ENCODE measurements around the gene B4GALT5.

DNA sequence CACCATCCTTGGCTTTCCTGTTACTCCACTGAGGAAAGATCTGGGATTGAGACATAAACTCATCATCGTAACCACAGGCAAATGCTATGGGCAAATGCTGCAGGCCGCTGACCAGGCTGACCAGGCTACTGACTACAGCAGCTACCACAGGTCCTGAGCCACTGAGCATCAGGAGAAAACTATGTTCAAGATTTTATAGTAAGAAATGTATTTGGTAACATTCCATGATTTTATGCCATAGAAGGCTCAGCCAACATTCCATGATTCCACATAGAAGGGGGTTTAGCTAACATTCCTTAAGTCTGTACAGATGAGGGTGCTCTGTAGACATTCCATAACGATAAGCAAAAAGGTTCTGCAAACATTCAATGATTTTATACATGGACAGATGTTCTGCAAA lies 16.1 kb upstream of the B4GALT5 start:
- TF ChIP-seq, protein P1, sequence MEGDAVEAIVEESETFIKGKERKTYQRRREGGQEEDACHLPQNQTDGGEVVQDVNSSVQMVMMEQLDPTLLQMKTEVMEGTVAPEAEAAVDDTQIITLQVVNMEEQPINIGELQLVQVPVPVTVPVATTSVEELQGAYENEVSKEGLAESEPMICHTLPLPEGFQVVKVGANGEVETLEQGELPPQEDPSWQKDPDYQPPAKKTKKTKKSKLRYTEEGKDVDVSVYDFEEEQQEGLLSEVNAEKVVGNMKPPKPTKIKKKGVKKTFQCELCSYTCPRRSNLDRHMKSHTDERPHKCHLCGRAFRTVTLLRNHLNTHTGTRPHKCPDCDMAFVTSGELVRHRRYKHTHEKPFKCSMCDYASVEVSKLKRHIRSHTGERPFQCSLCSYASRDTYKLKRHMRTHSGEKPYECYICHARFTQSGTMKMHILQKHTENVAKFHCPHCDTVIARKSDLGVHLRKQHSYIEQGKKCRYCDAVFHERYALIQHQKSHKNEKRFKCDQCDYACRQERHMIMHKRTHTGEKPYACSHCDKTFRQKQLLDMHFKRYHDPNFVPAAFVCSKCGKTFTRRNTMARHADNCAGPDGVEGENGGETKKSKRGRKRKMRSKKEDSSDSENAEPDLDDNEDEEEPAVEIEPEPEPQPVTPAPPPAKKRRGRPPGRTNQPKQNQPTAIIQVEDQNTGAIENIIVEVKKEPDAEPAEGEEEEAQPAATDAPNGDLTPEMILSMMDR (IDR thresholded peaks at IDR 0.05; ENCODE audit: low read depth, low read length), result no peak
- TF ChIP-seq EZH2phosphoT487 (IDR thresholded peaks at IDR 0.05; ENCODE audit: low read depth), result no peak

All from OCI-LY3 (cell line).